Measurements from ENCODE around the gene SRMS. TPM values are rescaled to one million over a fixed set of nuclear protein-coding genes. Genes with fewer than 3 reads are reported as not detected.
A peak's percentile ranks its signal among the peaks of the same experiment; 100 is the strongest.

Gene SRMS
- total and polyA plus RNA-seq, 4 donors = not detected

DNA sequence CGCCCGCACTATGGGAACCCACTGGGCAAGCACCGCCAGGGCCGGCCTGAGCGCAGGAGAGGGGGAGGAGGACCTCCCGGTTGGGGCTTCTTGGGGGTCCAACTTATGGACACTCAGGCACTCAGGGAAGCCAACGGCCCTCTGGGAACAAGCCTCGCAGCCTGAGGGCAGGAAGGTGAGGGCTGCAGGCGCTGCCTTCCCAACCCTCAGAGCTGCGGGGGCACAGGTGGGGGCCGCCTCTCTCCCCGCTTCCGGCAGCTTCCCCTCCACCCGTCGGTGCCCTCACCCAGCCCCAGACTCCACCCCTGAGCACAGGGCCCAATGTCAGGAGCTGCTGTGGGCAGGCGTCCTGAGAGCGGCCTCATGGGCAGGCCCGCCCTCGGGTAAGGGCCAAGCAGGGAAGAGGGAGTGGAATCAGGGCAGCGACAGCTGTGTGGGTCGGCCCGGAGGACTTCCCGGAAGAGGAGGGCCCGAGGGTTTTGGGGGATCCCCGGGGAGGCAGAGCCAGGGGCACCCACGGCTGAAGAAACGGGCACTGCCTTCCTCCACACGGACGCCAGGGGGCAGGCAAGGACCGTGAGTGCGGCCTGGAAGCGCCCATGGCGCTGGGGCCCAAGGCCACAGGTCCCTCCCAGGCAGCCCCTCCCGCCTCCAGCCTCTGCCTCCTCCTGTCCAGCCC lies 9.9 kb downstream of the SRMS start:
- H3K4me1 ChIP-seq (ENCODE audit: control insufficient read depth in 4 of 4, insufficient read depth in 4 of 4, low read length in 3 of 4) = peaks cover 10 to 28% (median 19%) of the 10 kb centered on the region in 4 donors
- WGBS = 12% methylated on average over 34 of the region's 34 CpGs
- H3K9ac ChIP-seq (ENCODE audit: low read depth in 1 of 2, low read length in 2 of 2) = peak overlapping the region in 1 of 2 donors; percentile 56
- peak overlapping the region; percentile 39 to 63 for H3K27ac ChIP-seq (ENCODE audit: low read depth in 1 of 2, low read length in 2 of 2)
- H3K27me3 ChIP-seq (ENCODE audit: control insufficient read depth in 4 of 4, insufficient read depth in 4 of 4, low read length in 3 of 4) = no peaks in the 10 kb centered on the region
- H3K4me3 ChIP-seq (ENCODE audit: low read depth in 1 of 3, low read length in 3 of 3) = peak overlapping the region in 2 of 3 donors; percentile 33 to 40
- peak; percentile 83 for DNase-seq (ENCODE audit: low spot score)
- TF ChIP-seq EGR1 (IDR thresholded peaks at IDR 0.05; ENCODE audit: low read depth in 2 of 2) (peak in 1 of 2 donors; percentile 62), RXRA (IDR thresholded peaks at IDR 0.05) (peak; percentile 74 to 81), YY1 (IDR thresholded peaks at IDR 0.05) (peak; percentile 88), HNF4A (conservative IDR thresholded peaks at IDR 0.05) (peak; percentile 62 to 70), GABPA (IDR thresholded peaks at IDR 0.05 in 1 of 2, conservative IDR thresholded peaks at IDR 0.05 in 1 of 2) (peak in 1 of 2 donors; percentile 92), REST (IDR thresholded peaks at IDR 0.05) (peak; percentile 48), JUND (IDR thresholded peaks at IDR 0.05) (no peak), ZBTB33 (IDR thresholded peaks at IDR 0.05) (no peak), NR2F2 (IDR thresholded peaks at IDR 0.05) (peak; percentile 34), RAD21 (IDR thresholded peaks at IDR 0.05) (peak; percentile 94 to 96), SP1 (IDR thresholded peaks at IDR 0.05) (peak; percentile 88)
- TF ChIP-seq, protein P1, sequence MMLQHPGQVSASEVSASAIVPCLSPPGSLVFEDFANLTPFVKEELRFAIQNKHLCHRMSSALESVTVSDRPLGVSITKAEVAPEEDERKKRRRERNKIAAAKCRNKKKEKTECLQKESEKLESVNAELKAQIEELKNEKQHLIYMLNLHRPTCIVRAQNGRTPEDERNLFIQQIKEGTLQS (IDR thresholded peaks at IDR 0.05) = no peak
- TF ChIP-seq, protein P2, sequence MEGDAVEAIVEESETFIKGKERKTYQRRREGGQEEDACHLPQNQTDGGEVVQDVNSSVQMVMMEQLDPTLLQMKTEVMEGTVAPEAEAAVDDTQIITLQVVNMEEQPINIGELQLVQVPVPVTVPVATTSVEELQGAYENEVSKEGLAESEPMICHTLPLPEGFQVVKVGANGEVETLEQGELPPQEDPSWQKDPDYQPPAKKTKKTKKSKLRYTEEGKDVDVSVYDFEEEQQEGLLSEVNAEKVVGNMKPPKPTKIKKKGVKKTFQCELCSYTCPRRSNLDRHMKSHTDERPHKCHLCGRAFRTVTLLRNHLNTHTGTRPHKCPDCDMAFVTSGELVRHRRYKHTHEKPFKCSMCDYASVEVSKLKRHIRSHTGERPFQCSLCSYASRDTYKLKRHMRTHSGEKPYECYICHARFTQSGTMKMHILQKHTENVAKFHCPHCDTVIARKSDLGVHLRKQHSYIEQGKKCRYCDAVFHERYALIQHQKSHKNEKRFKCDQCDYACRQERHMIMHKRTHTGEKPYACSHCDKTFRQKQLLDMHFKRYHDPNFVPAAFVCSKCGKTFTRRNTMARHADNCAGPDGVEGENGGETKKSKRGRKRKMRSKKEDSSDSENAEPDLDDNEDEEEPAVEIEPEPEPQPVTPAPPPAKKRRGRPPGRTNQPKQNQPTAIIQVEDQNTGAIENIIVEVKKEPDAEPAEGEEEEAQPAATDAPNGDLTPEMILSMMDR (IDR thresholded peaks at IDR 0.05; ENCODE audit: low read depth, low read length, missing input control) = peak; percentile 99
- no peaks in the 10 kb centered on the region for H3K36me3 ChIP-seq (ENCODE audit: control insufficient read depth in 4 of 4, insufficient read depth in 3 of 4, low read depth in 1 of 4, low read length in 3 of 4)
- H3K9me3 ChIP-seq (ENCODE audit: control insufficient read depth in 4 of 4, low read length in 3 of 4) = no peaks in the 10 kb centered on the region

GRCh38 chr20:63536997-63537524 lies 10.5 kb downstream of the SRMS start, which contains the start of gene PTK6:
Gene PTK6 (minus strand): TSS chr20:63537376. CDS start chr20:63537314, 62 bp downstream.
- H3K4me3 ChIP-seq (ENCODE audit: low read depth in 1 of 3, low read length in 3 of 3) = peak within 1 kb of the TSS in 2 of 3 donors; percentile 33 to 40
- no peaks in the 10 kb centered on the region for H3K36me3 ChIP-seq (ENCODE audit: control insufficient read depth in 4 of 4, insufficient read depth in 3 of 4, low read depth in 1 of 4, low read length in 3 of 4)
- 71% methylated on average over 29 of the region's 29 CpGs for WGBS
- H3K27me3 ChIP-seq (ENCODE audit: control insufficient read depth in 4 of 4, insufficient read depth in 4 of 4, low read length in 3 of 4) = no peaks in the 10 kb centered on the region
- peak within 1 kb of the TSS; percentile 57 to 63 for H3K27ac ChIP-seq (ENCODE audit: low read depth in 1 of 2, low read length in 2 of 2)
- H3K9me3 ChIP-seq (ENCODE audit: control insufficient read depth in 4 of 4, low read length in 3 of 4) = no peaks in the 10 kb centered on the region
- peaks cover 10 to 28% (median 19%) of the 10 kb centered on the region in 4 donors for H3K4me1 ChIP-seq (ENCODE audit: control insufficient read depth in 4 of 4, insufficient read depth in 4 of 4, low read length in 3 of 4)
- H3K9ac ChIP-seq (ENCODE audit: low read depth in 1 of 2, low read length in 2 of 2) = peak within 1 kb of the TSS in 1 of 2 donors; percentile 56
- no peak for DNase-seq (ENCODE audit: low spot score)
- no peak for TF ChIP-seq ZBTB33 (IDR thresholded peaks at IDR 0.05)
- TF ChIP-seq JUND (IDR thresholded peaks at IDR 0.05) = no peak
- TF ChIP-seq HNF4A (conservative IDR thresholded peaks at IDR 0.05) = no peak
- TF ChIP-seq RXRA (IDR thresholded peaks at IDR 0.05) = no peak
- TF ChIP-seq HNF4G (IDR thresholded peaks at IDR 0.05) = no peak
- no peak for TF ChIP-seq REST (IDR thresholded peaks at IDR 0.05)
- TF ChIP-seq, protein P1 (IDR thresholded peaks at IDR 0.05) = no peak
- TF ChIP-seq SP1 (IDR thresholded peaks at IDR 0.05) = no peak
- TF ChIP-seq RAD21 (IDR thresholded peaks at IDR 0.05) = no peak
- no peak for TF ChIP-seq EGR1 (IDR thresholded peaks at IDR 0.05; ENCODE audit: low read depth in 2 of 2)
- no peak for TF ChIP-seq FOXA1 (IDR thresholded peaks at IDR 0.05)

Measured in liver (tissue), 9 donors.